Activated CD4-positive, alpha-beta T cell treated with anti-CD3 and anti-CD28 coated beads, Interleukin-2, amount 50 U/mL, for 16 hours (primary cell): ENCODE results near the gene TPPP.
"Not testable (repeated sequence)": the region's sequence is repeated elsewhere in the genome, so short reads cannot be mapped to it uniquely, and the experiment has no call there.

Experiments used
- DNase-seq: peaks from one replicate; pipeline ENCODE4 v3.0.0-alpha.2; 2020

TPPP gene

DNA sequence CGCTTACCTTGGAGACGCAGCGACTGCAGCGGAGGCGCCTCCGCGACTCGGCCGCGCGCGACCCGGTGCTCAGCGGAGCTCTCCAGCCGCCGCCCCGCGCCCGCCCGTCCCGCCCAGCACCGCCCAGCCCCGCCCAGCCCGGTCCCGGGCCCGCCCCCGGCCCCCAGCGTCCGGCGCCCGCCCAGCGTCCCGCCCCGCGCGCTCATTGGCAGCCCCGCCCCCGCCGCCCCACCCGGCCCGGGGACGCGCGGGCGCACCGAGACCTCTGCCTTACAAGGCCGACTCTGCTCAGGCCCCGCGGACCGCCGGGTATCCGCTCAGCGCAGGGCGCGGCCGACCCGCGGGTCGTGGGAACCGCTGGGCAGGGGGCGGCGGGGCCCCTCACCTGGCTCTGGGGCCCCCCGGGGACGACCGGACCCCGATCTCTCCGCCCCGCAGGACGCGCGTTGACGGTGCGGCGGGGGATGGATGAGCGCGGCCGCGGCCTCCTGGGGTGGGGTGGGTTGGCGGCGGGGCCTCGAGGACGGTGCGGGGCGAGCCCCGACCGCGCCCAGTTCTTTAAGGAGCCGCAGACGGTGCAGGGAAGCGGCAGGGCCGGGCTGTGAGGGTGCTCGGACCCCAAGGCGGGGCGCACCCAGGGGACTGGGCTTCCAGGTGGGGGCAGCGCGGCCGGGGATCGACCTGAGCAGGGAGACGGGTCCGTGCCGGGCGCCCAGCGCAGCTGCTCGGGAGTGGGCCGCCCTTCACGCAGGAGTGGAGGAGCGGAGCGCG lies at the start of gene TPPP:
TSS of gene TPPP (minus strand) at position 82 of the 771 bp plus-strand sequence. CDS start 15,292 bp downstream, outside the sequence.
- DNase-seq = peak; percentile 65

DNA sequence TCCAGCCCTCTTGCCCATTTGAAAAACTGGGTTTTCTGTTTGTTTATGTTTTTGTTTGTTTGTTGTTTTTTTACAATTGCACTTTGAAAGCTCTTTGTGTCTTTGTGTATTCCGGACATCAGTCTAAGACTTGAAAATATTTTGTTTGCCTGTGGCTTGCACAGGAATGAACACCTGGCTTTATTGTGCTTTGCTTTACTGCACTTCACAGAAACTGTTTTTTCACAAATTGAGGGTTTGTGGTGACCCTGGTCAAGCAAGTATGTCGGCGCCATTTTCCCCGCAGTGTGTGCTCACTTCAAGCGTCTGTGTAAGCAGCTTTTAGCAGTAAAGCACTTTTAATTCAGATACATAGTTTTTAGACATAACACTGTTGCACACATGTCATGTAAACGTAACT lies 49.1 kb upstream of the TPPP start:
- not testable (repeated sequence) for DNase-seq

DNA sequence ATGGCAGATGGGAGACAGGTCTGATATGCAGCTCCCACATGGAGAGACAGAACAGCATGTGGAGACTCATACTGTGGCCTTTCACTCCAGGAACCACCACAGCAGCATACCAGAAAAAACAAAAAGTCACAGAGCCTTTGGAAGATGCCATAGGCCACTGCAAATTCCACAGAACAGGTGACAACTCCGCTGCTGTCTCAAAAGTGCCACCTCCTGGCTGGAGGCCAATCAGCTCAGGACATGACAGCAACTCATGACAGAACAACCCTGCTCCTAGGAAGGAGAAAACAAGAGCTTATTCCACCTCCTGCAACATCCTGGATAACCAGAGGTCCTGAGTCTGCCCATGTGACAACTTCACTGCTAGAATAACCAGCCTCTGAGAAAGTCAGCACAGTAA lies 41.0 kb upstream of the TPPP start:
- not testable (repeated sequence) for DNase-seq

DNA sequence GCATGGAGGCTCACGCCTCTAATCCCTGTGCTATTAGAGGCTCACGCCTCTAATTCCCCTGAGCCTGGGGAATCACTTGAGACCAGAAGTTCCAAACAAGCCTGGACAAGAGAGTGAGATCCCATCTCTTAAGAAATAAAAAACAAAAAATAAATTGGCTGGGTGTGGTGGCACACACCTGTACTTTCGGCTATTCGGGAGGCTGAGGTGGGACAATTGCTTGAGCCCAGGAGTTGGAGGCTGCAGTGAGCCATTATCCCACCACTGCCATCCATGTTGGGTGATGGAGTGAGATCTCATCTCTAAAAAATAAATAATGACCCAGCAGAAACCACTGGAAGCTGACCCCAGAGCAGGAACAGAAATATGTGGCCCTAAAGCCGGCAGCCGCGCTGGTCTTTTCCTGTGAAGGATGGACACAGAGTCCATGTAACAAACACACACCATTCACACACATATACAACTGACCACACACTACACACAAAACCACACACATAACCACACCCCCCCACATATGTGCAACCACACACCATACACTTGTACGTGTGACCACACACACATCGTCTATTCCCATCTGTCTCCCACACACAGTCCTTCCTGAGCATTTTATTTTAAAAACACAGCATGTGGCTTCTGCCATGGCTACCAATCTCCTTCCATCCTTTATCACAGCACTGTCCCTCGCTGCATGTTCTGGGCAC lies 39.8 kb upstream of the TPPP start:
- DNase-seq = not testable (repeated sequence)

DNA sequence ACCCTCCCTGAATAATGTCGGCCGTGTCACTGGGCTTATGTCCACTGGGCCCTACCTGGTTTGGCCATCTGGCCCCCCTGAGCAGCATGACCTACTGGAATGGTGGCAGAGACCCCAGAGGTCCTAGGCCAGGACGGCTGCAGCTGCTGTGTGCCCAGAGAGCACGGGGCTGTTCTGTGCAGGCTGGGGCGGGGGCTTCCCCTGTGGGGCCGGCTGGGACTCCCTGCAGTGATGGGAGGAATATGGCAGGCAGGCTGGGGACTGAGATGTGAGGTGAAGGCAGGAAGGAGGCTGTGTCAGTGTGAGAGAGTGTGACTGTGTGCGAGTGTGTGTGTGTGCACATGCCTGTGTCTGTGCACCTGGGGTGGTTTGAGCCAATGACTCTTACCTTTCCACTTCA lies 36.1 kb upstream of the TPPP start:
- DNase-seq = not testable (repeated sequence)

DNA sequence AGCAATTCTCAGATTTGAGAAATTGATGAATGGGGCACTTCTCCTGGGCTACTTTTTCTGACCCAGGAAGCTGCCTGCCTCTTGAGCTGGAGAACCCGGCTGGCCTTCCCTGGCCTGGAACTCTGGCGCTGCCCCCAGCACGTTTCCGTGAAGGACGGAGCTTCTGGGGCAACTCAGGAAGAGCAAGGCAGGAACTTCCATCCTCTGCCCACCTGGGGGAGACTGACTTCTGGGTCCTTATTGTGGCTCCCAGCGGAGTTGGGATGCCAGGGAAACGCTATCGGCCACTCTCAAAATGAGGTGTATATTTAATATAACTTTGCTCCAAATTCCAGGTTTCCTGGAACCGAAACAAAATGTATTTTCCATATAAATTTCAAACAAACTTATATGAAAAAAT lies 33.9 kb upstream of the TPPP start:
- DNase-seq = not testable (repeated sequence)

DNA sequence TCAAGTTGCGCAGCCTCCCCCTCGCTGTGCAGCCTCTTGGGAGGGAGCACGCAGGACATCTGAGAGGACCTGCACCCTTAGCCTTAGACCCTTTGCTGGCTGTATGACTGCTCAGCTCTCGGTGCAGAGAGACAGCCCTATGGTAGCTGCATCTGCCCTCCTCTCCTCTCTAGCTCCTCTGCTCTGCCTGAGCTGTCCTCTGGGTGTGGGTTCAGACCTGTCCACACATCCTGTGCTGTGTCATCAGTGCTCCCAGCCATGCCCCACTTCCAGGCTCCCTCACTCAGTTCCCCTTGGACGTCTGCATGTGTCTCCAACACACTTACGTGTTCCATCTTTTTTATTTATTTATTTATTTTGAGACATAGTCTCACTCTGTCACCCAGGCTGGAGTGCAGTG lies 30.7 kb upstream of the TPPP start:
- not testable (repeated sequence) for DNase-seq

DNA sequence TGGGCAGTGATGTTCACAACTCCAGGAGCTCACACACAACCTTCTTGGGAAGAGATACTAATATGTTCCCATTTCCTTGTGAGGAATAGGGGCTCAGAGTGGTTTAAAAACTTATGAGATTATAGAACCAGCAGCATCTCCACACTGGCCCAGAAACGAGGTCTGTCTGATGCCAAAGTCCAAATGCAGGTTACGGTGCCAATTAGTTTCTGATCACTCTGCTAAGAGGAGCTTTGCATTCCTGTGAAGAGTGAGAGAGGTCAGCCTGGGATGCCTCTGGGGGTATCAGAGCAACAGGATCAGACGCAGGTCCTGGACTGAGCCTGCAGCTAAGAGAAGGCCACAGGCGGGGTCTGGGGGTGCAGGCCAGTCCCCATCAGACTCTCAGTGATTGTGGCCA lies 30.2 kb upstream of the TPPP start:
- not testable (repeated sequence) for DNase-seq

DNA sequence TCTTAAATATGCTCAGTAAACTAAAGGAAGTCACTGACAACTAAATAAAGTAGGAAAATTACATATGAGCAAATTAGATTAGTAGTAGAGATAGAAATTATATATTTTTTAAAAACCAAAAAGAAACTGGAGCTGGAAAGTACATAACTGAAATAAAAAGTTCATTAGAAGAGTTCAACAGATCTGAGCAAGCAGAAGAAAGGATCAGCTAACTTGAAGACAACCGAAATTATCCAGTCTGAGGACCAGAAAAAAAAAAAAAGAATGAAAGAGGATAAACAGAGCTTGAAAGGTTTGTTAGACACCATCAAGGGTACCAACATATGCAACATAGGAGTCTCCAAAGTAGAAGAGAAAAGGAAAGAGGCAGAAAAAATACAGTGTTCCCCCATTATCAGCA lies 26.2 kb upstream of the TPPP start:
- not testable (repeated sequence) for DNase-seq

DNA sequence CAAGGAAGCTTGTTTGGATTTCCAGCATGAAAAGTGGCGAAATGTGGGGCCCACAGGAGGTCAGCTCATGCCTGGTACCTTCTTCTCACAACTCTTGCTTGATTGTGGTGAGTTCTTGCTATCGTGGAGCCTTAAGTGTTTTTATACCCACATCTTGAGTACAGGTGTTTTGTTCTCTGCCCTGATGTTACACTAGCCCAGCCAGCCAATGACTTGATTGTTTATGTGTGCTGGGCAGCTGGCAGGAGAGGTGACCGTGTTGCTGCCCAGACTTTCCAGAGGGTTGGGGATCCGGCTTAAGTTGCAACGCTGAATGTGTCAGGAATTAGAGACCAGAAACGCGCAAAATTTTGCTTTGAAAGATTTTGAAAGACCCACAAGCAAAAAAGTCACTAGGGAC lies 24.0 kb upstream of the TPPP start:
- DNase-seq = no peak

DNA sequence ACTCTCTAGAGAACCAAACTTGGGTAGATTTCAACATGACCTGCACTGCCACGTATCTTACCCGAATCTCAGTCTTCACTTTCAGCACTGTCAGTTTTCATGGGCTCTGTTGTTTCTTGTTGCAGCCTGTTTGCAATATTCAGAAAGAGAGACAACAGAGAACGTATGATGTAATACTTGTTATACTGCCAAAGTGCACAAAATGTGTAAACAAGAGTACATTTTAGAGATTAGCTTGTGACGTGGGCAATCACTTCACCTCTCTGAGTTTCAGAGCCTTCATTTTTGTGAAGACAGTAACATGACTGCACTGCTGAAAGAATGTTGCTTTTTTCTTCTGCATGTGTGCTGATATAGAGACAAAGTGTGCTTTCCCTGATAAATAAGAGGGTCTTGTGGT lies 23.6 kb upstream of the TPPP start:
- DNase-seq = not testable (repeated sequence)

DNA sequence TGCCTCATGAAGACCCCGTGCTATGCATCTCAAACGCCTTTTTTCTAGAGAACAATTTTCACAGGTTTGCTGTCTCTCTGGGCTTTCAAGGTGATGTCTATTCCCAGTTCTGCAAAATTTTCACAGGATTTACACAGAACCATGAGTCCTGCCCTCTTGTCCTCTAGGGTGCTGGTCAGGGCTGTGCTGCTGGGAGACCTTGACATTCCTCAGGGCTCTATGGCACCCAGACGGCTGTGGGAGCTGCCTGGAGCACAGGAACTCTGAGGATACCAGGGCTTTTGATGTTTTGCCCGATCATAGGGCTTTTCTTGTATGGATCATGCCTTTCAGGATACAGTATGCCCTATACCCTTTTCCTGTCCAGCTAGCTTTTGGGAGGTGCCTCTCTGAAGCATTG lies 22.5 kb upstream of the TPPP start:
- not testable (repeated sequence) for DNase-seq

DNA sequence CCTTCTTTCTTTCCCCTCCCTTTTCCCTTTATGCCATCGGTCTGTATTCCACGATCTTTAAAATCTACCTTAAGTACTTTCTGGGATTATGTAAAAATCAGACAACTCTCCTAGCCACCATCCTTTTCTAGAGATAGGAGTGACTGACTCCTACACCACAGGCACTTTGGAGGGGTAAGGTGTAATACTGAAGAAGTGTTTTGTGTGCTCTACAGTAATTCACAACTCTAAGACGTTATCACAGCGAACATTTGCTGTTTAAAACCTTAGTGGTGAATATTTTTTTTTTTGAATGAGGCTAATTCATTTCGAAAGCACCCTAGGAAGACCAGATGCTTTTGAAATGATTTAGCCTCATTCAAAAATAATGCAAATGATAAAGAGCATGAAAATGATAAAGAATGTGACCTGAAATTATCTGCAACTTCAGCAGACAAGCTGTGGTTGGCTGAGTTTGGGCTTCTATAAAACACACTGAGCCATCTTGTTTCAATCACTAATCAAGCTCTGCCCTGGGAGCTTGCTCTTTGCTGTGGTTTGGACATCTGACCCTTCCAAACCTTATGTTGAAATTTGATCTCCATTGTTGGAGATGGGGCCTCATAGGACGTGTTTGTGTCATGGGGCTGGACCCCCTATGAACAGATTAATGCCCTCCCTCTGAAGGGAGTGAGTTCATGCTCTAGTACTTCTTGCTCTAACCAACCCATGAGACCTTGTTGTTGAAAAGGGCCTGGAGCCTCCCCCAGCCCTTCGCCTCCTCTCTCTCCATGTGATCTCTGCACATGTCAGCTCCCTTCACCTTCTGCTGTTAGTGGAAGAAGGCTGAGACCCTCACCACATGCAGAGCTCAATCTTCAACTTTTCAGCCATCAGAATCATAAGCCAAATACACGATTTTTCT lies 21.3 kb upstream of the TPPP start:
- not testable (repeated sequence) for DNase-seq

DNA sequence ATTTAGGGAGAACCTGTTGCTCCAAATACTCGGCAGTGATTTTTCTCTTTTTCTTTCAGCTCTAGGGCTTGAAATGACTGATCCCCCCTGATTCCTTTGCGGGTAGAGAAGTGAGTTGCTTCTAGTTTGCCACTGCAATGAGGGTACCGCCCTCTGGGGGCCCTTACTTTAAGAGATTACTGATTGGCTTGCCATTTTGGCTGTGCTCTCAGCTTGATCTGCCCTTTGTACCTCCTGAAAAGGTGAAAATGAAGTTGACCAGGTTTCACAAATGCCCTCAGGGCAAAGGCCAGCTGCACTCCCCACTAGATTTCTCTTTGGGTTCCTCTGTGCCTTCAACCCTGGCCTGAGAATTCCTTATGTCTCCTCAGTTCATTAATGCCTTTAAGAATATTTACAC lies 20.5 kb upstream of the TPPP start:
- not testable (repeated sequence) for DNase-seq

DNA sequence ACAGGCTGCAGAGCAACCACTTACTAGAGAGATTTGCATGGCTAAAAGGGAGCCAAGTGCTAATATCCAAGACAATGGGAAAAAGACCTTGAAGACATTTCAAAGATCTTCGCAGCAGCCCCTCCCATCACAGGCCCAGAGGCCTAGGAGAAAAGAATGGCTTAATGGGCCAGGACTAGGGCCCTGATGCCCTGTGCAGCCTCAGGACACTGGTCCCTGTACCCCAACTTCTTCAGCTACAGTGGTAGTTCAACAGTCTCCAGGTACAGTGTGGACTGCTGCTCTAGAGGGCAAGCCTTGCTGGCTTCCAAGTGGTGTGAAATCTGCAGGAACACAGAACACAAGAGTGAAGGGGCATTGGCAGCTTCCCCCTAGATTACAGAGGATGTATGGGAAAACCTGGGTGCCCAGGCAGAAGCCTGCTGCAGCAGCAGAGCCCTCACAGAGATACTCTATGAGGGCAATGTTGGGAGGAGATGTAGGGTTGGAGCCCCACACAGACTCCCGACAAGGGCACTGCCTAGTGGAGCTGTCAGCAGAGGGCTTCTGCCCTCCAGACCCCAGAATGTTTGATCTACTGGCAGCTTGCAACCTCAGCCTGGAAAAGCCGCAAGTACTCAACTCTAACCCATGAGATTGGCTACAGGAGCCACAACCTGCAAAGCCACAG lies 15.8 kb upstream of the TPPP start:
- DNase-seq = not testable (repeated sequence)

DNA sequence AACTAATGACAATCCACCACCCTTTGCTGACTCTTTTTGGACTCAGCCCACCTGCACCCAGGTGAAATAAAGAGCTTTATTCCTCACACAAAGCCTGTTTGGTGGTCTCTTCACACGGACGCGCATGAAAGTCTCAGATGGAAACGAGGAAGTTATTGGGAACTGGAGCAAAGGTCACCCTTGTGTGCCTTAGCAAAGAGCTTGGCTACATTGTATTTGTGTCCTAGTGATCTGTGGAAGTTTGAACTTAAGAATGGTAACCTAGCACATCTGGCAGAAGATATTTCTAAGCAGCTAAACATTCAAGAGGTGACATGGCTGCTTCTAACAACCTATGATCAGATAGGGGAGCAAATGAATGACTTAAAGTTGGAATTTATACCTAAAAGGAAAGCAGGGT lies 15.2 kb upstream of the TPPP start:
- DNase-seq = not testable (repeated sequence)

DNA sequence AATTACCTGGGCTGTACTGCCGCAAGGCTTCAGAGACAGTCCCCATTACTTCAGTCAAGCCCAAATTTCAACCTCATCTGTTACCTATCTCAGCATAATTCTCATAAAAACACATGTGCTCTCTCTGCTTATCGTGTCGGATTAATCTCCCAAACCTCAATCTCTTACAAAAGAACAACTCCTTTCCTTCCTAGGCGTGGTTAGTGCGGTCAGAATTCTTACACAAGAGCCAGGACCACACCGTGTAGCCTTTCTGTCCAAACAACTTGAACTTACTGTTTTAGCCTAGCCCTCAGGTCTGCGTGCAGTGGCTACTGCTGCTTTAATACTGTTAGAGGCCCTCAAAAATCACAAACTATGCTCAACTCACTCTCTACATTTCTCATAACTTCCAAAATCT lies 13.0 kb upstream of the TPPP start:
- not testable (repeated sequence) for DNase-seq

DNA sequence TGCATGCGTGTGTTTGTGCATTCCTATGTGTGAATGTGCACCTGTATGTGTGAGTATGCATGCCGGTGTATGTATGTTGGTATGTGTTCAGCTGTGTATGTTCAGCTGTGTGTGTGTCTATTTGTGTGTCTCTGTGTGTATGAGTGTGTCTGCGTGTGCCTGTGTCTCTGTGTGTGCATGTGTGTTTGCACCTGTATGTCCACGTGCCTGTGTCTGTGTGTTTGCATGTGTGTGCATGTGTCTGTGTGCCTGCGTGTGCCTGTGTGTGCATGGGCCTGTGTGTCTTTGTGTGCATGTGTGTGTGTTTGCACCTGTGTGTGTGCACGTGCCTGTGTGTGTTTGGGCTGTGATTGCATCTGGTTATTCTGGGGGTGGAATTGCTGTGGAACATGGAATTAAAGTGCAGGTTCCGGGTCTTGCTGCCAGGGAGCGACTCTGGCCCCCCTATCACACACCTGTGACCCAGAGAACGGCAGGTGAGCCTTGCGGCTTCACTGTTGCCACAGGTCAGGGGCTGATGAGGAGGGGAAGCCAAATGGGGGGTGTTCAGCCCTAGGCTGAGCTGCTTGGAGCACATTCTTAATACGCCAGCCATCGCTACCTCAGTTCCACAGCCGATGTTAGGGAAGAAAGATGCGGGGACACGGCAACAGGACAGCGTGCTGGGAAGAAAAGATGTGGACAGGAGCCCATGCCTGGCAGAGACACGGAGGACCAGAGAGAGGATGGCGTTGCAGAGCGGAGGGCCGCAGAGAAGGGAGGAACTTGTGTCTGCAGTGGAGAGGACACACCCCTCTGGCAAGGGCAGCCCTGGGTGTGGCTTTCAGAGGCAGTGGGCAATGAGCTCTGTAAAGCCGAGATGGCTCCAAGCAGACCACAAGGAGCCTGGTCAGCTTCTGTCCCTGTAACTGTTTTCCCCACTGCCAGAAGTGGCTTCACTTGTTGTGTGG lies 3.9 kb upstream of the TPPP start:
- not testable (repeated sequence) for DNase-seq

DNA sequence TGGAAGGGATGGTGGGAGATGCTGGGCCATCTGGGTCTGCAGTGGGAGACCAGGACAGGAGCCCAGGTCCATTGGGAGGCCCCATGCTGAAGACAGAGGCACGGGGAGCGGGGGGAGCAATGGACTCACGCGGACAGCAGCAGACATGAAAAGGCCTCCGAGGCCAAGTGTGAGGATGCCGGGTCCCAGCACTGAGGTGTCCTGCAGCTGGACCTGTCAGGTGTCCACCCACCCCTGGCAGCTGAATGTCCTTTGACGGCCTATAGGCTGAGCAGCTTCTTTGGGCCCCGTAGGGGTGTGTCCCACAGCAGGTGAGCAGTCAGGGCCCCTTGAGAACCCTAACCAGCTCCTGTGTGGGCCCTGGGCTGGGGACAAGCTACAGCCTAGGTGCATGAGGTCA lies 3.0 kb upstream of the TPPP start:
- not testable (repeated sequence) for DNase-seq

DNA sequence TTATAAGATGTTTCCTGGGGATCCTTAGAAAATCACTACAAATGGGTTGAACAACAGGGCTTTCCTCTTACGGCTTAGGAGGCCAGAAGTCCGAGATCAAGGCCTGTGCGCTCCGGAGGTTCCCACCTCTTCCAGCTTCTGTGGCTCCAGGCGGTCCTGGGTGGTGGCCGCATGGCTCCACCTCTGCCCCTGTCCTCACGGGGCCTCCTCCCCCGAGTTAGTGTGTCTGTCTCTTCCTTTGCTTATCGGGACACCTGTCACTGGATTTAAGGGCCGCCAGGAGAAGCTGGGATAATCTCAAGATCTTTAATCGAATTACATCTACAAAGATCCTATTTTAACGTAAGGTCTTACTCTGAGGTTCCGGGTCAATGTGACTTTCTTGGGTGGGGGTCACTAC lies 2.3 kb upstream of the TPPP start:
- not testable (repeated sequence) for DNase-seq

DNA sequence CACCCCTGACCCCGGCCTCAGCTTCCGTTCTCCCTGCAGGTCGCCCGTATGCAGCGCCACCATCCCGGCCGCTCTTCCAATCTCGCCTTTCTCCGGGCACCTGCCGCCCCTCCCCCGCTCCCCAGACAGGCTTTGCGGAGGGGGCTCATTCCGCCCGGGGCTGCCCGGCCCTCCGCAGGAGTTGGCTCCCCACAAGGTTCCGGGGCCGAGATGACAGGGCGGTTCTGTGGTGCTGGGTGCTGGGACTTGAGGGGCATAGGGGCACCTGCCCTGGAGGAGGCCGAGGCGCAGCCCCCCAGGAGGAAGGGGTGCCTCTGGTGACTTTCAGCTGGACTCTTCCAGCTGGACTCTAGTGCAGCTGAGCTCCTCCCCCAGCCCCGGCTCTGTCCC lies 885 bp upstream of the TPPP start:
- not testable (repeated sequence) for DNase-seq
